Kidney glomerular epithelial cell (primary cell): ENCODE measurements around the gene METTL16.

ENCODE experiments used
- DNase-seq: peaks from one replicate; lab custom pipeline; 2025; lab: John Stamatoyannopoulos, UW

The METTL16 gene

GRCh38 chr17:2414446-2415064 is 97.1 kb downstream of the METTL16 start:
- DNase-seq, result no peak

- no peak for DNase-seq
Observed at GRCh38 chr17:2412561-2413021, 99.1 kb downstream of the METTL16 start.

GRCh38 chr17:2410951-2411350 is 100.7 kb downstream of the METTL16 start:
- no peak for DNase-seq

- DNase-seq, result peak; percentile 89
Observed at GRCh38 chr17:2406903-2407790, 104.5 kb downstream of the METTL16 start.

GRCh38 chr17:2406271-2406902 is 105.3 kb downstream of the METTL16 start:
- no peak for DNase-seq

GRCh38 chr17:2405247-2405926 is 106.3 kb downstream of the METTL16 start:
- DNase-seq, result peak; percentile 51

- DNase-seq, result no peak
Observed at GRCh38 chr17:2403044-2403443, 108.6 kb downstream of the METTL16 start.

GRCh38 chr17:2402544-2402943 is 109.1 kb downstream of the METTL16 start:
- DNase-seq, result peak; percentile 3

GRCh38 chr17:2401426-2402221 is 110.1 kb downstream of the METTL16 start:
- DNase-seq, result peak; percentile 96

- DNase-seq, result peak; percentile 90
Observed at GRCh38 chr17:2400877-2401425, 110.7 kb downstream of the METTL16 start, which contains the start of gene MNT. Gene MNT (minus strand): TSS chr17:2401060. CDS start chr17:2400712, 348 bp downstream.

GRCh38 chr17:2400474-2400866 is 111.2 kb downstream of the METTL16 start:
- DNase-seq, result no peak

GRCh38 chr17:2399572-2400473 is 111.9 kb downstream of the METTL16 start:
- DNase-seq, result peak; percentile 94

GRCh38 chr17:2398655-2399571 is 112.8 kb downstream of the METTL16 start:
- peak; percentile 42 for DNase-seq

GRCh38 chr17:2398182-2398581 is 113.5 kb downstream of the METTL16 start:
- no peak for DNase-seq

GRCh38 chr17:2397247-2398171 is 114.2 kb downstream of the METTL16 start:
- no peak for DNase-seq

GRCh38 chr17:2396568-2397246 is 115.0 kb downstream of the METTL16 start:
- DNase-seq, result peak; percentile 84

GRCh38 chr17:2396192-2396567 is 115.5 kb downstream of the METTL16 start:
- DNase-seq, result no peak
